NCI-H2029 treated with DMSO at 0.1 percent for 48 hours (cell line): Measurements from ENCODE around the gene MICAL3.
A peak's percentile ranks its signal among the peaks of the same experiment; 100 is the strongest.
"Not testable (repeated sequence)": the region's sequence is repeated elsewhere in the genome, so short reads cannot be mapped to it uniquely, and the experiment has no call there.

ENCODE experiments used
- DNase-seq: peaks from one replicate; lab custom pipeline; 2025; lab: John Stamatoyannopoulos, UW

Gene MICAL3

DNA sequence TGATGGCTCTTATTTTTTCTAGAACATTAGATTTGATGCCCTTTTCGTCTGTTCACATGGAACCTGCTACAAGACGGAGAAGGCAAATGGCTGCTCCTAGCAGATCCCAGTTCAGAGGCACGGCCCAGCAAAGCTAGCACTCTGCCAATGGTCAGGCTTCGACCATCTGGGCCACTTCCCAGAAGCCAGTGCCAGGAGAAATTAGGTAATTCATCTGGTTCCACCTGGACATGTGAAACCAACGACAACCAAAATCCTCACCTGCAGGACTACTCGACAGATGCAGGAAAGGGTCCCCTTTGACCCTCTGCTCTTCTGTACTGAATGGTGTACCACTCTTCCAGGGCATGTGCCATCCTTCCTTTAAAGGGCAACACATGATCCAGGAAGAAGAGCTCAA, 25.4 kb downstream of the MICAL3 start:
- DNase-seq = no peak

DNA sequence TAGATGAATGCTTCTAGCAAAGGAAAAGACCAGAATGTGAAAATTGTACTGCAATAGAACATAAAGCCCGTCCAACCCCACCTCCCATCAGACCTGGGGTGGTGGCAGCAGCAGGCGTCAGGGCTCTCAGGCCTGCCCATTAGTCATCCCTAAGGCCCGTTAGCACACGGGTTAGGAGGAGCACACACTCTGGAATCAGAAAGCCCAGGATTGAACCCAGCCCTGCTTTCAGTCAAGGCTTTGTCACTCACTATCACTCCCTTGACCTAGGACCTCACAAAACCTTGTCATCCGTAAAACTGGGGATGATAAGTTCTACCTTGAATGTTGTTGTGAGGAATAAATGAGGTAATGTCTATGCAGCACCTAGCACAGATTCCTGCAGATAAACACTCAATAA, 26.9 kb downstream of the MICAL3 start:
- no peak for DNase-seq

DNA sequence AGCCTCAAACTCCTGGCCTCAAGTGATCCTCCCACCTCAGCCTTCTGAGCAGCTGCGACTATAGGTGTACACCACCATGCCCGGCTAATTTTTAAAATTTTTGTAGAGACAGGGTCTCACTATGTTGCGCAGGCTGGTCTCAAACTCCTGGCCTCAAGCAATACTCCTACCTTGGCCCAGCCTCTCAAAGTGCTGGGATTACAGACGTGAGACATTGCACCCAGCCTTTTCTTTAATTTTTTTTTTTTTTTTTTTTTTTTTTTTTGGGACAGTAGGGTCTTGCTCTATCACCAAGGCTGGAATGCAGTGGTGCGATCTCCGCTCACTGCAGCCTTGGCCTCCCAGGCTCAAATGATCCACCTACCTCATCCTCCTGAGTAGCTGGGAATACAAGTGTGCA, 29.1 kb downstream of the MICAL3 start:
- DNase-seq = not testable (repeated sequence)

DNA sequence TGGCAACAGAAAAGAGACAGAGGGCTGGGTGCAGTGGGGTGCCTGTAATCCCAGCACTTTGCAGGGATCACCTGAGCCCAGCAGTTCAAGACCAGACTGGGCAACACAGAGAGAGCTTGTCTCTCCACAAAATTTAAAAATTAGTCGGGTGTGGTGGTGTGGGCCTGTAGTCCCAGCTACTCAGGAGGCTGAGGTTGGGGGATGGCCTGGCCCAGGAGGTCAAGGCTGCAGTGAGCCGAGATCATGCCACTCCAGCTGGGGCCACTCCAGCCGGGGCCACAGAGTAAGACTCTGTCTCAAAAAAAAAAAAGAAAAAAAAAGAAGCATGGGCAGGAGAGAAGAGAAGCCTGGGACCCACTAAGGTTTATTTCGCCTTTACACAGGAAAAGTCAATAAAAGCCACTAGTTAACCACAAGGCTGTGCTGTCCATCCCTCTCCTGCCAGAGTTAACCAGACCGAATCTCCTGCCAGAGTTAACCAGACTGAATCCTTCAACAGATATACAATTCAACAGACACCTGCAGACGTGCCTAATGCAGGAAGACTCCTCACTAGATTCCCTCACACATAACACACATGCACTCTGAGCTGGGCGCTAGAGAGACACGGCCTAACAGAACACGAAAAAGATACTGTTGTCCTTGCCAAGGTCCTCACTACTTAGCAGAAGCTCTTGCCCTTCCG, 29.8 kb downstream of the MICAL3 start:
- no peak for DNase-seq

DNA sequence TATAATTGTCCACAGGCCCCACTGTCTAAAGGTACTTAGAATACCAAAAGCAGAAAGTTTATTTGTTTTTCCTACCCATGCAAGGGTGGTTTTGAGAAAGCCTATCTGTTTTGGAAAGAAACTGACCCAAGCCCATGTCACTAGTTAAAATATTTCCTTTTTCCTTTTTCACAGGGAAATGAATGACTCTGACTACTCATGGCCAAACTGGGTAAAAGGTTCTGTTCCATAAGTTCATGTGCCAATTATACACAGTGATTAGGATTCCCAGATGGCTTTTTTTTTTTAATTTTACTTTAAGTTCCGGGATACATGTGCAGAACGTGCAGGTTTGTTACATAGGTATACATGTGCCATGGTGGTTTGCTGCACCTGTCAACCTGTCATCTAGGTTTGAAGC, 31.4 kb downstream of the MICAL3 start:
- DNase-seq = not testable (repeated sequence)

DNA sequence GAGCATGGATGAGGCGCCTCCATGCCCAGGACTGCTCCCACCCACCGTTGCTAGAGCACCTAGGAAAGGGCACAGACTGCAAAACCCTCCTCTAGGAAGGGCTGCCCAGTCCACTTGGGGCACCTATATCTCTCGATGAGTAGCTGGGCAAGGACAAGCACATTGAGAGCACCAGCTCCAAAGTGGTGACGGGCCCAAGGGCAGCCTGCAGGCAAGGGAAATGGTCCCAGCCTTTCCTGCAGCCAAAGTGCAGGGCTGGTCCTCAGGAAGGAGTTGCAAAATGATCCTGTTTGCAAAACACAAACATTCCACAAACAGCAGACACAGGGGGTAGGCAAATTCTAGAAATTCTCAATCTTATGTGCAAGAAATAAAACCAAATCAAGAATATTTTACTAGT, 32.4 kb downstream of the MICAL3 start:
- not testable (repeated sequence) for DNase-seq

DNA sequence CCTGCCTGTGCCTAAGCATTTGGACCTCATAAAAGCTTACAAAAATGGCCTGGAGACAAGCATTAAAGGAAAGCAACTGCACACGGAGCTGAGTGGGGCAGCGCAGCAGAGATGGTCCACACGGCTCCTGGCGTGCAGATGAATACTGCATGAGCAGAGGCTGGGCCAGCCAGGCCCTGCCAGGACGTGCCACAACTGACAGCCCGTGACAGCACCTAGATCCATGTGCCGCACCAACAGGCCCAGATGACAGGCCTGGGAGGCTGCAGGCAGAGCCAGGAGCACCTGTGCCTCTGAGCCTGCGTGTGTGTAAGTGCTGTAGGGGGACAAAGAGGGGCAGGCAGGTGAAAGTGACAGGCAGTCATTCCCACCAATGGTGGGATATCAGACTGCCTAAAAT, 33.4 kb downstream of the MICAL3 start:
- no peak for DNase-seq

DNA sequence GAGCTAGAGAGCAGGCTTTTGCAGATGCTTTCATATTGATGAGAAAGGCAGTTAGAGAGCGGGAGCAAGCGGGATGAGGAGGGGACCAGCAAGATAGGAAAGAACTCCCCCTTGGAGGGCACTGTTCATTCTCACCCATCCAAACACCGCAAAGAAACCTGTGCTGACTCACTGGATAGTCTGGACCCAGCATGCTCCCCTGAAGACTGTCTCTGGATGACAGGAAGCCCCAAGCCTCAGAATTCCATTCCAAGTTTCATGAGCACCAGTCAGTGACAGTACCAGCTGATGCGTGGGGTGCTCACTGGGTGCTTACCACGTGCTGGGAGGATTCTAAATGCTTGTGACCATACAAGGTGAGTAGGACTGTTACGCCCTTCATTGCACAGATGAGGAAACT, 34.2 kb downstream of the MICAL3 start:
- DNase-seq = no peak

DNA sequence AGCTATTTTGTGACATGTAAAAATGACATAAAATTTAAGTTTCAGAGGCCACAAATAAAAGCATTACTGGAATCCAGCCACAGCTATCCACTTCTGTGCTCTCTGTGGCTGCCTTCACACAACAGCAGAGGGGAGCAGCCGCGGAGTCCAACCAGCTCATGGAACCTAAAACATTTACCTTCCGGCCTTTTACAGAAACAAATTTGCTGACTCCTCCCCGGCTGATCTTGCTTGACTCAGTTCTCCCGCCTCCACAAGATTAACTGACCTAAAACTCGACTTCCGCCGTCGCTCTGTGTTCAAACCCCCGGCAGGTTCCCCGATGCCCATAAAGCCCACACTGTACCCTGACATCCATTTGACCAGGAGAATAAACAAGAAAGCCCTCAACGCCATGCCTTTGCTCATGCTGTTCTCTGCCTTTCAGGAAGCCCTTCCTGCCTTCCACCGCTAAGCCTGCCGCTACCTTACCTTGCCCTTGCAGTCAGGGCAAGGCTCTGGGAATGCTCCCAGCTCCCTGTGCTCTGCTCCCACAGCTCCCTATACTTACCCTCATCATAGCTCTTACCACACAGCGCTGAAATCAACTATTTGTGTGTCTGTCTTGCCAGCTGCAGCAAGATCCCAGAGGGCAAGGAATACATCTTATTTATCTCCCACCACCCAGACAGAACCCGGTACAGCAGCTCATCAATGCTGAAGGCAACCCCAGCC, 35.4 kb downstream of the MICAL3 start:
- no peak for DNase-seq

DNA sequence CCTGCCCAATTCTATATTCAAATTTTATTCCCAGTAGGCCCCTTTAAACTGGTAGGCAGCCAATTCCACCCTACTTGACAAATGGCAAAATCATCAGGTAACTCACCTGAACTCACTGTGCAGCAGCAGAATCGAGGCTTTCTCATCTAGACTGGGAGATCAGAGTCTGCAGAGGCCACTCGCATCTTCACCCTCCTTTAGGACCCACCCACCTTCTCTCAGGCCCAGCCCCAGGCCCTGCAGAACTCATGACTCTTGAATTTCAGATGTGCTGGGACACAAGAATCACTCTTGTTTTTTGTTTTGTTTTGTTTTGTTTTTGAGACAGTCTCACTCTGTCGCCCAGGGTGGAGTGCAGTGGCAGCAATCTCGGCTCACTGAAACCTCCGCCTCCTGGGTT, 38.8 kb downstream of the MICAL3 start:
- no peak for DNase-seq

DNA sequence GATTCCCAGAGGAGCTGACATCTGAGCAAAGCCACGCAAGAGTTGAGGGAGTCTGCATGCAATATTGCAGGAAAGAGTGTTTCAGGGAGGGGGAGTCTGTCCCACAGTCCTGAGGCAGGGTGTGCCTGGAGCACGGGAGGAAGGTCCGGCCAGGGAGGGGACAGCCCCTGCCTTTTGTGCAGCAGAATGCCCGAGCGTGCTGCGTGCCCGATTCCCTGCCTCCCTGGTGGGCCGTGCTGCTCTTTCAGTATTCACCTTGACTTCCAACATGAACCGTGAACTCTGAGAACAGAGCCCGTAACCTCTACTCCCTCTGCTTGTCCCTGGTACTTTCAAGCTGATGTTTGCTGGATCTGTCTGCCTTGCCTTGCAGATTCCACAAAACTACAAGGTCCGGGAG, 39.3 kb downstream of the MICAL3 start:
- DNase-seq = not testable (repeated sequence)

DNA sequence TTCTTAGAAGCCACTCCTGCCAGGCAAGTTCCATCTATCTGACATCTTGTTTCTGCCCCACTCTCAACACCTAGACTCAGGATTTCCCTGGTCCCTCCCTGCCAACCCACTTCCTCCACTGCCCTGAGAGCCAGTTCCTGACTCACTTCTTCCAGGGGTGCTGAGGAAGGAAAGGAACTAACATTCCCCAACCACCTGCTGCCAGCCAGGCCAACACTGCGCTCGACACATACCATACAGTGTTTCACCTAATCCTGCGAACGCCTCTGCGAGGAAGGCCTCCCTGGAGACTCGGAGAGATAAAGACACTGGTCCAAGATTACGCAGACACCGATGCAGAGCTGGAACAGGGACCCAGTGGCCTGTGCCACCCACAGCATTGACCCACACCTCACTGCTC, 40.2 kb downstream of the MICAL3 start:
- no peak for DNase-seq

DNA sequence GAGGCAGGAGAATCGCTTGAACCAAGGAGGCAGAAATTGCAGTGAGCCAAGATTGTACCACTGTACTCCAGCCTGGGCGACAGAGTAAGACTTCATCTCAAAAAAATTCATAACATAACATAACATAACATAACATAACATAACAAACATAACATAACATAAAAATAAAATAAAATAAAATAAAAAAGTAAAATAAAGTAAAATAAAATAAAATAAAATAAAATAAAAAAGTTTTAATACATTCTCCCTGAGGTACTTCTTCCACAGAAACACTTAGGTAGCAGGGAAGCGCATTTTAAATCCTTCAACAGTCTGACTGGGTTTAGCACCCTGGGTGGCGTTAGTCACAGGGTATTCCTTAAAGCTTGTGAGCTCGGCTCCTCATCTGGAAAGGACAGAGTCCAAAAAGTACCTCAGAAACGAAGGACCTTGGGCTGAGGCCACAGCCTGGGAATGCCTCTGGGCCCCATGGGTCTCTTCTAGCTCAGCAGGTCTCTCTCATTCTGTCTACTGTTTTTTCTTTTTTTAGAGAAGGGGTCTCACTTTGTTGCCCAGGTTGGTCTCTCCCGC, 41.7 kb downstream of the MICAL3 start:
- DNase-seq = no peak

DNA sequence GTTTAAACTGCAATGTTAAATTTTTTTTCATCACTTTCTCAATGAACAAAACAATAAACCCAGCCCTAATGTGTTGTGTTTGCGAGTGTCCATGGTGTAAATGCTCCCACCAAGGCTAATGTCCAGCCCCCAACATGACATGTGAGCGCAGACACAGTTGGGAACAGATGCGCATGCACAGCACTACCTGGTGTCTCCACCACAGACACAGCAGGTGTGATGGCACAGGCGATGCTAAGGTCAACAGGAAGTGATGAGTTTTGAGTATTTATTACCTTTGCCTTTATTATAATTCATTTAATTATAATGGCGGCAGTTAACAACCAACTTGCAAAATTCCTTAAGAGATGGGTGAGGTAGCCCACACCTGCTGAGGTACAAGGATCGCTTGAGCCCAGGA, 42.9 kb downstream of the MICAL3 start:
- no peak for DNase-seq

DNA sequence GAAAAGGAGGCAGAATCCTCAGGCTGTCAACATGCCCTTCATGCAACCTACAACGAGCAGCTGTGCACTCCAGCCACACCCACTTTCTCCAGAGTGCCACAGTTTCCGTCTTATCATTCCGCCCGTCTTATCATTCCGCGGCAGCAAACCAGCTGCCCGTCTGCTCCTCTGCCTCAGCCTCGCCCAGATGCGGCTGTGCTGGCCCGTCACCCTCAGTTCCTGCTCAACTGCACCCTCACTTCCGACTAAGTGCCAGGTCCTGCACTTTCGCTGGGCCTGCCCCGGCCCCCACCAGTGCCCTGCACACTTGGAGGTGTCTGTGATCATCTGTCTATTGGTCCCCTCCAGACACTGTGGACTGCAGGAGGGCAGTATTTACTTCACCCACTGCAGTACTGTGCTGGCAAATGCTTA, 43.7 kb downstream of the MICAL3 start:
- no peak for DNase-seq

DNA sequence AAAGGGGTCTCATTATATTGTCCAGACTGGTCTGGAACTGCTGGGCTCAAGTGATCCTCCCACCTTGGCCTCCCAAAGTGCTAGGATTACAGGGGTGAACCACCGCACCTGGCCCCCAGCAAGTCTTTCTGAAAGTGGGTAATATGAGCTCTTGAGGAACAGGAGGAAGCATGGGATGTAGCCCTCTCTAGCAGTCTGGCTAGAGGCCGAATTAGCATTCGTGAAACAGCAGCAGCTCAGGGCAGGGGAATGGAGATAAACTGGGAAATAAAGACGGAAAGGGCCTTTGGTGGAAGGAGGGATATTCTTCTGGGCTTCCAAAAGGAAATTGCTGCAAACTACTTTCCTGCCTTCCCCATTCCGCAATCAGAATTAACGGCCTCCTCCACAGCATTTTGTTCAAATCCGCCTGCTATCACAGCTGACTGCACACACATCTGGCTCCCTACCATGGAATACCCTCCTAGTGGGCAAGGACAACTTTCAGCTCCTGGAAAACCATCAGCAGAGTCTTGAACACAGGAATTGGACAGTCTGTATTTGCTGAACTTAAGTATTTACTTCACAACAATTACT, 44.3 kb downstream of the MICAL3 start:
- peak; percentile 40 for DNase-seq

DNA sequence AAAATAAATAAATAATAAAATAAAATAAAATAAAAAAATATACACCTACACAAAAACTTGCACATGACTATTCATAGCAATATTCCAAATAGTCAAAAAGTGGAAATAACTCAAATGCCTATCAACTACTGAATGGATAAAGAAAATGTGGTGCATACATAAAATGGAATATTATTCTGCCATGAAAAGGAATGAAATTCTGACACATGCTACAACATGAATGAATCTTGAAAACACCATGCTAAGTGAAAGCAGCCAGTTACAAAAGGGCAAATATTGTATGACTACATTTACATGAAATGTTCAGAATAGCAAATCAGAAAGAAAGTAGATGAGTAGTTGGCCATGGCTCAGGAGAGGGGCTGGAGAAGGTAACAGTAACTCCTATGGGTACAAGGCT, 46.3 kb downstream of the MICAL3 start:
- no peak for DNase-seq

DNA sequence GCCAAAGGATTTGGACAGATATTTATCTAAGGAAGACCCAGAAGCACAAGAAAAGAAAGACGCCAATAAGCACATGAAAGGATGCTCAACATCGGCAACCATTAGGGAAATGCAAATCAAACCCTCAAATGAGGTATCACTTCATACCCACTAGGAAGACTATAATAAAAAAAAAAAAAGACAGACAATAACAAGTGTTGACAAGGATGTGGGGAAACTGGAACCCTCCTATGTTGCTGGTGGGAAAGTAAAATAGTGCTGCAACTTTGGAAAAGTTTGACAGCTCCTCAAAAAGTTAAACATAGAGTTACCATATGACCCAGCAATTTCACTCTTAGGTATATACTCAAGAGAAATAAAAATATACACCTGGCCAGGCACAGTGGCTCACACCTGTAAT, 47.0 kb downstream of the MICAL3 start:
- no peak for DNase-seq

DNA sequence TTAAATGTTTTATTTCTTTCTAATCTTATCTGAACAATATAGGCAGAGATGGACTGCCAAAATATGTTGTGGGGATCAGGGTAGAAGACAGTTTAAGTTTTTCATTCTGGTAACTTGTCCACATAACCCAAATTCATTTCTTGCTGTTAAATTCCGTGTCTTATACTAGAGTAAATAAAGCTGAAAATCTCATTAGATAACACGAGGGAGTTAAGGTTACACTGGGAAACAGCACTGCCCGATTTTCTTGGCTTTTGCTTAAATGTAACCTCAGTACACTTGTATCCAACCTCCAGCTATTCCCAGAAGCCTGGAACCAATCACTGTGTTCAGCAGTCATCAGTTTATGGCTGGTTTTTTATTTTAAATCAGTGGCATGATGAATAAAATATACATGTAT, 48.2 kb downstream of the MICAL3 start:
- no peak for DNase-seq

DNA sequence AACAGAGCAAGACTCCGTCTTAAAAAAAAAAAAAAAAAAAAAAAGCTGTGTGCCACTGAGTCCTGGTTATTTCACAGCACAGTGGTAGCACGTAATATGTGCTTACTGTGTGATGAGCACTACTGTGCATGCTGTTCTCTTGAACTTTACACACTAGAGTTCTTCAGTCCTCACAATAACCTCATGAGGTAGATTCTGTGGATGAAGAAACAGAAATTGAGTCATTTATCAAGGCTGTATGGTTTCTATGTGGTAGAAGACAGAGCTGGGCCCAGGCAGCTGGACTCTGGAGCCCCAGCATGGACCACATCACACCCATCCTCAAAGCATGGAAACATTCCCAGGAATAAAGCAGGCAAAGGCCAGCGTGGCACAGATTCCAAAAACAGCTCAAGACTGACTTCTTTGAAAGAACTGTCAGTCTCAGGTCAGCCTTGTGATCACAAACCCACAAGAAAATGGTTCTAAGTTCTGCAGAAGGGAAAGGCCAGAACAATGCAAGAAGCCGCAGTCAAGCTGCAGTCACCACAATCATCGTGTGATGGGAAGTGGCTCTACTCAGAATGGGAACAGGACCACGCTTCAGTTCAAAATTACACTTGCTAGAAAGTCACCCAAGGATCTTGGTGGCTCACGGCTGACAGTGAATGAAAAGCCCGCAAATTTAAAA, 49.5 kb downstream of the MICAL3 start:
- no peak for DNase-seq

DNA sequence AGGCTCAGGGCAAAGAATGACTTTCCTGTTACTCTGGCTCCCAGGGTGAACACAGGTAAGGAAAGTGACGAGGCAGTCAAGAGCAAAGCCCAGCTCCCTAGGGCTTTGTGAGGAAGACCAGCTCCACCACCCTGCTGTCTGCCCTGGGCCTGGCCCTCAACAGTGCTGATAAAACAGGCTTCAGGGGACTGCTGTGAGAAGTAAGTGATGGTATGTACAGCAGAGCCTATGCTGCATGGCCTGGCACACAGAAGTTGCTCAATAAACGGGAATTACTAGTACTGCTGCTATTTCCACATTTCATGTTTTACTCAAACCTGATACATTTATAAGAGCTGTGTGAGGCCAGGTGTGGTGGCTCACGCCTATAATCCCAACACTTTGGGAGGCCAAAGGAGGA, 50.3 kb downstream of the MICAL3 start:
- no peak for DNase-seq

DNA sequence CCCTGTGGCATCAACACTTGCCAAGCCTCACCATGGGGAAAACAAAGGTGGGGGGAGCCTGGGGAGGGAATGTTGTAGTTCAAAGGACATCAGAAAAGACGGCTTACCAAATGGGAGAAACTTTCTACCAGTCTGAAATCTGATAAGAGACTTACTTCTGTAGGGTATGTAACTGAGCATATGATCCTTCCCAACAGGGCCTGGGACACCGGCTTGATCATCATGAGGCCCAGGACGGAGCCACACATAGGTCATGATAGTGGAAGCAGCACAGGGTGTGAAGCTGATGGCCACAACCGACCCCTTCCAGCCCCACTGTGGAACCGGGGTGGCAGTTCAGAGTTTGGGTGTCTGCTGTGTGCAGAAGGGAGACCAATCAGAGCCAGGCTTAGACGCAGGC, 51.1 kb downstream of the MICAL3 start:
- no peak for DNase-seq
